Esophagus muscularis mucosa (tissue), 3 donors: Measurements from ENCODE around the gene PHACTR1.

Source experiments
- POLR2A ChIP-seq: fragments of 450-650 bp; IDR thresholded peaks from one replicate; pipeline ENCODE4 v1.6.1; 2017; ENCODE audit warnings: antibody characterized with exemption, moderate library complexity, mild to moderate bottlenecking, low read depth
- POLR2AphosphoS5 ChIP-seq, 2 donors: sonication (generic); formaldehyde crosslinking; IDR thresholded peaks; one replicate each; pipeline ENCODE4 v1.6.1; 2017; ENCODE audit warnings: antibody characterized with exemption in 2 of 2
- TF ChIP-seq, protein P1 (sequence below), 3 experiments: fragments of 200-600 bp in 2 of 3; fragments of 450-650 bp in 1 of 3; sonication (generic) in 2 of 3; IDR thresholded peaks; one replicate each; pipeline ENCODE4 v1.5.1; 2017 to 2019; ENCODE audit warnings: antibody characterized with exemption in 3 of 3, mild to moderate bottlenecking in 2 of 3, moderate library complexity in 1 of 3

DNA sequence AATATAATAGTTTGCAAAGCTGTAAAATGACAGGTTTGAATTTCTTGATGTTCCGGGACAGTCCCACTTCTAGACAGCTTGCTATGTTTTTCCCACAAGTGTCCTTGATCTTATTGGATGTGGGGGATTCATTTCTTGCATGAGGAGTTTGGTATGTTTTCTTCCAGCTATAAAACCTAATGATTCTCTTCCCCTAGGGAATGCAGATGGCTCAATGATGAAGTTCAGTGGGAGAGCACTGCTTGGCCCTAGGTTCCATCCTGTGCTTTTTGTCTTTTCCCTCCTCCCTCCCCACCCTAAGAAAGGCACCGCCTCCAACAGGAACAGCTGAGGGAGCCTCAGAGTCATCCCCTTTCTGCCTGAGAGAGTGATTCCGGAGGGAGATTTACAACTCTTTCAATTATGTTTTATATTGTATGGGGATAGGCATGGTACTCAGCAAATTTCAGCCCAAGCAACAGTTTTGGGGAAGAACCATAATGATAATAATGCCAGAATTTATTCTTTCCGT is 149.2 kb downstream of the PHACTR1 start:
- TF ChIP-seq POLR2AphosphoS5 (IDR thresholded peaks at IDR 0.05) (no peak), POLR2A (no peak)
- TF ChIP-seq, protein P1, sequence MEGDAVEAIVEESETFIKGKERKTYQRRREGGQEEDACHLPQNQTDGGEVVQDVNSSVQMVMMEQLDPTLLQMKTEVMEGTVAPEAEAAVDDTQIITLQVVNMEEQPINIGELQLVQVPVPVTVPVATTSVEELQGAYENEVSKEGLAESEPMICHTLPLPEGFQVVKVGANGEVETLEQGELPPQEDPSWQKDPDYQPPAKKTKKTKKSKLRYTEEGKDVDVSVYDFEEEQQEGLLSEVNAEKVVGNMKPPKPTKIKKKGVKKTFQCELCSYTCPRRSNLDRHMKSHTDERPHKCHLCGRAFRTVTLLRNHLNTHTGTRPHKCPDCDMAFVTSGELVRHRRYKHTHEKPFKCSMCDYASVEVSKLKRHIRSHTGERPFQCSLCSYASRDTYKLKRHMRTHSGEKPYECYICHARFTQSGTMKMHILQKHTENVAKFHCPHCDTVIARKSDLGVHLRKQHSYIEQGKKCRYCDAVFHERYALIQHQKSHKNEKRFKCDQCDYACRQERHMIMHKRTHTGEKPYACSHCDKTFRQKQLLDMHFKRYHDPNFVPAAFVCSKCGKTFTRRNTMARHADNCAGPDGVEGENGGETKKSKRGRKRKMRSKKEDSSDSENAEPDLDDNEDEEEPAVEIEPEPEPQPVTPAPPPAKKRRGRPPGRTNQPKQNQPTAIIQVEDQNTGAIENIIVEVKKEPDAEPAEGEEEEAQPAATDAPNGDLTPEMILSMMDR (IDR thresholded peaks at IDR 0.05) = no peak
